Measurements from ENCODE around the gene CWC22. TPM values are rescaled to one million over a fixed set of nuclear protein-coding genes. Genes with fewer than 3 reads are reported as not detected.

The CWC22 gene
- total and polyA plus RNA-seq, 2 donors (not counting 1 experiment from before 2014, with no cell fraction given), result 6.3 to 28.7 TPM

DNA sequence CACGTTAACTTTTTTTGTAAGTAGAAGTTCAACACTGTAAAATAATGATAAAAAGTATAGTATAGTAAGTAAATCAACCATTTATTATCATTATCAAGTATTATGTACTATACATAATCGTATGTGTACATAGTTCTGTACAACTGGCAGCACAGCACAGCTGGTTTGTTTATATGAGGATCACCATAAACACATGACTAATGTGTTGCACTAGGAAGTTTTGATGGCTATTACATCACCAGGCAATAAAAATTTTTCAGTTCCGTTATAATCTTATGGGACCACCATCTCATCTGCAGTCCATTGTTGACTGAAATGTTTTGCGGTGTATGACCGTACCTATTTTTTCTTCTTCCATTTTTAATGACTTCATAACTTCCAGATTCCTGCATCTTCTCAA lies 106.4 kb downstream of the CWC22 start:
- no CpG with 5 or more reads among the region's 5 CpGs for WGBS (ENCODE audit: insufficient coverage)
- ChIA-PET CTCF (no interaction called here), POLR2A (no interaction called here)
- H3K27me3 Mint-ChIP-seq, result peaks cover 3% of the 10 kb centered on the region
- Histone ChIP-seq H3K27me3 (replicated peaks in 1 of 4; ENCODE audit: control extremely low read depth in 1 of 4, control insufficient read depth in 3 of 4, insufficient read depth in 4 of 4, low read length in 3 of 4) (no peaks in the 10 kb centered on the region), H3K4me1 (ENCODE audit: control insufficient read depth in 2 of 2, insufficient read depth in 2 of 2, low read length in 2 of 2) (no peaks in the 10 kb centered on the region), H3K79me2 (ENCODE audit: control insufficient read depth, insufficient read depth, low read length) (no peaks in the 10 kb centered on the region), H3K9me3 (ENCODE audit: control extremely low read depth in 1 of 3, control insufficient read depth in 2 of 3, insufficient read depth in 1 of 3, low read length in 2 of 3) (peaks cover 0 to 8% (median 3%) of the 10 kb centered on the region in 3 donors), H2AFZ (ENCODE audit: insufficient read depth, low read depth, low read length, poor library complexity, severe bottlenecking) (no peak overlapping the region), H3K4me2 (replicated peaks; ENCODE audit: low read depth, low read length, poor library complexity, severe bottlenecking) (no peak overlapping the region), H4K20me1 (ENCODE audit: control insufficient read depth, insufficient read depth, low read length, poor library complexity, severe bottlenecking) (no peaks in the 10 kb centered on the region), H3K9ac (ENCODE audit: low read length) (no peak overlapping the region), H3K4me3 (ENCODE audit: control extremely low read depth in 1 of 5, extremely low read depth in 1 of 5, insufficient read depth in 1 of 5, low read depth in 2 of 5, low read length in 4 of 5) (no peak overlapping the region), H3K36me3 (replicated peaks in 1 of 2; ENCODE audit: control extremely low read depth in 1 of 2, control insufficient read depth in 1 of 2, extremely low read depth in 1 of 2, insufficient read depth in 2 of 2, low read length in 1 of 2) (no peaks in the 10 kb centered on the region), H3K27ac (ENCODE audit: low read length in 2 of 2) (no peak overlapping the region)
- H3K4me3 Mint-ChIP-seq, result no peak overlapping the region
- no peak overlapping the region for H3K27ac Mint-ChIP-seq
- H3K4me1 Mint-ChIP-seq, result no peaks in the 10 kb centered on the region
- H3K9me3 Mint-ChIP-seq (ENCODE audit: insufficient read depth), result peaks cover 3% of the 10 kb centered on the region
- TF ChIP-seq EZH2 (IDR thresholded peaks at IDR 0.05; ENCODE audit: borderline replicate concordance, insufficient read depth, low read depth, low read length, poor library complexity, severe bottlenecking), result no peak
- TF ChIP-seq, protein P1, sequence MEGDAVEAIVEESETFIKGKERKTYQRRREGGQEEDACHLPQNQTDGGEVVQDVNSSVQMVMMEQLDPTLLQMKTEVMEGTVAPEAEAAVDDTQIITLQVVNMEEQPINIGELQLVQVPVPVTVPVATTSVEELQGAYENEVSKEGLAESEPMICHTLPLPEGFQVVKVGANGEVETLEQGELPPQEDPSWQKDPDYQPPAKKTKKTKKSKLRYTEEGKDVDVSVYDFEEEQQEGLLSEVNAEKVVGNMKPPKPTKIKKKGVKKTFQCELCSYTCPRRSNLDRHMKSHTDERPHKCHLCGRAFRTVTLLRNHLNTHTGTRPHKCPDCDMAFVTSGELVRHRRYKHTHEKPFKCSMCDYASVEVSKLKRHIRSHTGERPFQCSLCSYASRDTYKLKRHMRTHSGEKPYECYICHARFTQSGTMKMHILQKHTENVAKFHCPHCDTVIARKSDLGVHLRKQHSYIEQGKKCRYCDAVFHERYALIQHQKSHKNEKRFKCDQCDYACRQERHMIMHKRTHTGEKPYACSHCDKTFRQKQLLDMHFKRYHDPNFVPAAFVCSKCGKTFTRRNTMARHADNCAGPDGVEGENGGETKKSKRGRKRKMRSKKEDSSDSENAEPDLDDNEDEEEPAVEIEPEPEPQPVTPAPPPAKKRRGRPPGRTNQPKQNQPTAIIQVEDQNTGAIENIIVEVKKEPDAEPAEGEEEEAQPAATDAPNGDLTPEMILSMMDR (IDR thresholded peaks at IDR 0.05), result no peak
- no peak for ATAC-seq (ENCODE audit: low read depth)
- no peak for DNase-seq
- intact Hi-C loops (cut with micrococcal nuclease), result no loop called here

DNA sequence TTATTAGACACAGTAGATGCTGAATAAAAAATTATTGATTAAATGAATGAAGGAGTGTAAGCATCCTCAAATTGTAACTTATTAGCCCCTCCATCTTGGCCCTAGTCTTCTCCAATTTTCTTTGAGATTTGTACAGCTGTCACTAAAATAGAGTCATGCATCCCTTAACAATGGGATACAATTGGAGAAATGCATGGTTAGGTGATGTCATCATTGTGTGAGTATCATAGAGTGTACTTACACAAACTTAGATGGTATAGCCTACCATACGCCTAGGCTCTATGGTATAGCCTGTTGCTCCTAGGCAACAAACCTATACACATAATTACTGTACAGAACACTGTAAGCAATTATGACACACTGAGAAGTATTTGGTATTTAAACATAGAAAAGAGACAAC lies 107.4 kb downstream of the CWC22 start:
- Histone ChIP-seq H3K27me3 (replicated peaks in 1 of 4; ENCODE audit: control extremely low read depth in 1 of 4, control insufficient read depth in 3 of 4, insufficient read depth in 4 of 4, low read length in 3 of 4) (no peaks in the 10 kb centered on the region), H3K36me3 (replicated peaks in 1 of 2; ENCODE audit: control extremely low read depth in 1 of 2, control insufficient read depth in 1 of 2, extremely low read depth in 1 of 2, insufficient read depth in 2 of 2, low read length in 1 of 2) (no peaks in the 10 kb centered on the region), H3K27ac (ENCODE audit: low read length in 2 of 2) (no peak overlapping the region), H2AFZ (ENCODE audit: insufficient read depth, low read depth, low read length, poor library complexity, severe bottlenecking) (no peak overlapping the region), H3K4me3 (ENCODE audit: control extremely low read depth in 1 of 5, extremely low read depth in 1 of 5, insufficient read depth in 1 of 5, low read depth in 2 of 5, low read length in 4 of 5) (no peak overlapping the region), H3K4me1 (ENCODE audit: control insufficient read depth in 2 of 2, insufficient read depth in 2 of 2, low read length in 2 of 2) (no peaks in the 10 kb centered on the region), H4K20me1 (ENCODE audit: control insufficient read depth, insufficient read depth, low read length, poor library complexity, severe bottlenecking) (no peaks in the 10 kb centered on the region), H3K4me2 (replicated peaks; ENCODE audit: low read depth, low read length, poor library complexity, severe bottlenecking) (no peak overlapping the region), H3K79me2 (ENCODE audit: control insufficient read depth, insufficient read depth, low read length) (no peaks in the 10 kb centered on the region), H3K9ac (ENCODE audit: low read length) (no peak overlapping the region), H3K9me3 (ENCODE audit: control extremely low read depth in 1 of 3, control insufficient read depth in 2 of 3, insufficient read depth in 1 of 3, low read length in 2 of 3) (peaks cover 0 to 8% (median 3%) of the 10 kb centered on the region in 3 donors)
- H3K4me3 Mint-ChIP-seq, result no peak overlapping the region
- H3K4me1 Mint-ChIP-seq, result no peaks in the 10 kb centered on the region
- no peak overlapping the region for H3K27ac Mint-ChIP-seq
- DNase-seq (no peak), ATAC-seq (ENCODE audit: low read depth) (no peak)
- WGBS (ENCODE audit: insufficient coverage), result no CpG with 5 or more reads among the region's 1 CpG
- intact Hi-C loops (cut with micrococcal nuclease), result no loop called here
- no peak for TF ChIP-seq EZH2 (IDR thresholded peaks at IDR 0.05; ENCODE audit: borderline replicate concordance, insufficient read depth, low read depth, low read length, poor library complexity, severe bottlenecking)
- TF ChIP-seq, protein P1 (IDR thresholded peaks at IDR 0.05), result no peak
- peaks cover 3% of the 10 kb centered on the region for H3K27me3 Mint-ChIP-seq
- CTCF ChIA-PET, result interaction anchor here (1.1 kb wide), 1 partner anchor 9 kb away, joined by 3 read pairs; no protein-coding TSS in a partner anchor
- peaks cover 3% of the 10 kb centered on the region for H3K9me3 Mint-ChIP-seq (ENCODE audit: insufficient read depth)
- POLR2A ChIA-PET, result no interaction called here
